G401.6 (cell line): ENCODE measurements around the gene GPSM1.

Experiments used
- FAIRE-seq: peaks from 2 replicates; lab custom pipeline; 2012; peaks lifted over from hg19 to GRCh38; lab: Jason Lieb, UNC

The GPSM1 gene

DNA sequence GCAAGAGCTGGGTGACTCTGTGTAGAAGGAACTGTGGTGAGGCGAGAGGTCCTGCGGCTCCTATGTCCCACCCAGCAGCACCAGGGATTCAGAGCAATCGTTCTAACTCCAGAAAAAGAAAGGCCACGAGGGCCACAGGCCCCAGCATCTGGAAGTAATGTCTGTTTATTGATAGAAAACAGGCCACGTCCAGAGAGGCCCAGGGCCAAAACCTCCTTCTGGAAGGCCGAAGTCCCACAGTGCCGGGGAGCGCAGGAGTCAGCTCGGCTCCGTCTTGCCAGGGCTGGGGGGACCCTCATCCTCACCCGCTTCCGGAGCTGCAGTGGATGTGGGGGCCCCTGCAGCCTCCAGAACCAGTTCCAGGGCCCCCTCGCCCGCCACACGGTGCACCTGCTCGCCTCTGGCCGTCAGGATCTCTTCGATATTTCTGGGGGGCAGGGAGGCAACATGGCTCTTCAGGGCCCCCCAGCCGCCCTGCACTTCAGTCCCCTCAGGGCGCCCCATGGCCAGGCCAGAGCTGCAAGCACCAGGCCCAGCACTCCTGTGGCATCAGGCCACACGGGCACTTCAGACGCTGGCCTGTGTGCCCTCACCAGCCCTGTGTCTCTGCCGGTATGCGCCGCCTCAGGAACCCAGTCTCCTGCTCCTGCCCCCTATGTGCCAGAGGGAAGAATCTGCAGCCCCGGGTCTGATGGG is 34.6 kb downstream of the GPSM1 start:
- FAIRE-seq: no peak

DNA sequence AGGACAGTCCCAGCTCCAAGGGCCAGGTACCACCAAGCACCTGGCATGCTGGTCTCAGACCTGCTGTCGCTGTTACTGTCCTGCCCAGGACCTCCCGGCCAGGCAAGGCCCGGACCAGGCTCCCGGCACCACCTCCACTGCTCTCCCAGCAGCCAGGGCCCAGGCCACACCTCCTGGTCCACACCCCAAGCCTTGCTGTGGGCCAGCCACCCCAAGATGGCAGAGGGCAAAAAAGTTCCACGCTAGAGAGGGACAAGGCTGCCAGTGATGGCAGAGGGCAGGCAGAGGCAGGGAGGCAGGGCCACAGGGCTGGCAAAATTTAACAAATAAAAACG is 35.1 kb downstream of the GPSM1 start:
- no peak for FAIRE-seq

DNA sequence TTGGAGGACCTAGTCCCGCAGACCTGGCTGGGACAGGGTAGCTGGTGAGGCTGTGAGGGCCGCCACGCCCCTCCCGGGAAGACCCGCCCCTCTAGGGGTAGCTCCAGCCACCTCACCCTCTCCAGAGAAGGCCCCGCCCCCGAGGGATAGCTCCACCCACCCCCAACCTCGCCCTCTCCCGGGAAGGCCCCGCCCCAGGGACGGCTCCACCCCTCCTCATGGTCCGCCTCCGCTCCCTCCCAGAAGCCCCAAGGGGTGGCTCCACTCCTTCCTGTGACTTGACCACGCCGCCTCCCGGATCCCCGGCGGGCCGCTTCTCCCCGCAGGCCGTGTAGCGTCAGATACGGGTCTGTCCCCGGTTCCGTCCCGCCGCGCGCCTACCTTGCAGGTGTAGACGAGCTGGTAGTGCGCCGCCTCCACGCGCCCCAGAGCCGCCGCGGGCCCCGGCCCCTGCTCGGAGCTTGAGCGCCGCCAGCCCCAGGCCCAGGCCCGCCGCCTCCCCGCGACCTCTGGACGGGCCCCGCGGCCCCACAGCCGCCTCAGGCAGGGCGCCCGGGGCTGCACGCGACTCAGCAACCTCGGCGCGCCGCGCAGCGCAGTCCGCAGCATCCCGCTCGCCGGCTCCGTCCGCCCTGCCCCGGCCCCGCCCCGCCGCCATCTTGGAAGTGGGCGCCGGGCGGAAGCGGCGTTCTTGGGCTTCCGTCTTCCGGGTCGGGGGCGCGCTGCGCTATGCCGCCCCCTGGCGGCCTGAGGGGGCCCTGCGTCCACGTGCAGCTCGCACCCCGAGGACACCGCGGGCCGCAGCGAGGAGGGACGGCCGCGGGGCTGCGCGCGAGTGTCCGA is 36.0 kb downstream of the GPSM1 start, which contains the start of gene DNLZ:
Gene DNLZ (minus strand): TSS at position 639 of the 843 bp plus-strand sequence. CDS start 30 bp downstream, at position 609.
- peak; percentile 89 for FAIRE-seq

- no peak for FAIRE-seq
Measured at GRCh38 chr9:136363949-136364748, 36.8 kb downstream of the GPSM1 start.

DNA sequence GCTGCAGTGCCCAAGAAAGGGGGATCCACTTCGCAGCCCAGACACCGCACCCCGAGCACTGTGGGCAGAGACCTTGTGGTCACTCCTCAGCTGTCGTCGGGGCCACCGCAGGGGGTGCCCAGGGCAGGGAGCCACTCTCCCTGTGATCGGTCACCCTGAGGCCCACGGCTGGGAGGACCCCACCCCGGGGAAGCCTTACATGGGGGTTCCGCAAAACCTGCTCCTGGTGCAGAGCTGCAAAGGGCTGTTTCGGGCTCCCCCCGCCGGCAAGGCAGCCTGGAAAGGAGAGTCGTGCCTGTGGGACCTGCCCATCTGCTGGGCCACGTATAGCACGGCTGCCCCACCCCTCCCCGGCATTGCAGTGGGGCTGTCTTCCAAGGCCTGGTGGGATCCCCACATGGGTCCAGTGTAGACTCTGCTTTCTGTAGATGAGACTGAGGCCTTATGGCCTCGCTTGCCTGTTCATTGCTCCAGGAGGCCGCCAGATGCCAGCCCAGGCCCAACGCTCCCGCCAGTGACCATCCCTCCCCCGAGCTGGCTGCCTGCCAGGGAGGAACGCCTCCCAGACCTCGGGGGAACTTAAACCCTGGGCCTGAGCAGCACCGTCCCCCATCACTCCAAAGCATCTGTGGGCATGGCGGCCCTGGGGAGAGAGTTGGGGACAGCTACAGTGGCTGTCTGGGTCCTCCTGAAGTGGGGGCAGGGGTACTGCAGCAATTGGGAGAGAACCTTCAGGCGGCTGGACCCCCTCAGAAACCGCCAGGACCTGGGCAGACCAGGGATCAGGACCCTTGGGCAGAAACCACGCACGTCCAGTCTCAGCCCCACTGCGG is 37.8 kb downstream of the GPSM1 start:
- FAIRE-seq: no peak

DNA sequence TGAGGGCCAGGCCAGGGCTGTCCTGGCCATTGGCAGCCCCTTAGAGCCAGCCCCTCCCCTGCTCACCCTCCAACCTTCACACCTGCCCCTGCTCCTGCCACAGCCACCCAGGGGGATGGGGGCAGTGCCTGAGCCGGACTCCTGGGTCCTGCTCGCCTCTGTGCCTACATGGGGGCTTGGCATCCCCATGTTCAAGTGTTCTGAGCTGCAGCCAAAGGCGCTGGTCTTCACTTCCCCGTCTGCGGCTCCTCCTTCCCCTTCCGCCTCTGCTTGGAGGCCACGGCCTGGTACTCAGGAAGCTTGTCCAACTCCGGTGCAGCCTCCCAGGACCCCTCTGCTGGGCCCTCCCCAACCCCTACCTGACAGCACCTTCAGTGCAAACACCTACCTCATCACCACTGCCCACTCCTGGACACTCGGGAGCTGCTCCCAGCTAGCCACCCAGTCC is 38.5 kb downstream of the GPSM1 start:
- no peak for FAIRE-seq

GRCh38 chr9:136366826-136367225 is 39.5 kb downstream of the GPSM1 start:
- FAIRE-seq: no peak

DNA sequence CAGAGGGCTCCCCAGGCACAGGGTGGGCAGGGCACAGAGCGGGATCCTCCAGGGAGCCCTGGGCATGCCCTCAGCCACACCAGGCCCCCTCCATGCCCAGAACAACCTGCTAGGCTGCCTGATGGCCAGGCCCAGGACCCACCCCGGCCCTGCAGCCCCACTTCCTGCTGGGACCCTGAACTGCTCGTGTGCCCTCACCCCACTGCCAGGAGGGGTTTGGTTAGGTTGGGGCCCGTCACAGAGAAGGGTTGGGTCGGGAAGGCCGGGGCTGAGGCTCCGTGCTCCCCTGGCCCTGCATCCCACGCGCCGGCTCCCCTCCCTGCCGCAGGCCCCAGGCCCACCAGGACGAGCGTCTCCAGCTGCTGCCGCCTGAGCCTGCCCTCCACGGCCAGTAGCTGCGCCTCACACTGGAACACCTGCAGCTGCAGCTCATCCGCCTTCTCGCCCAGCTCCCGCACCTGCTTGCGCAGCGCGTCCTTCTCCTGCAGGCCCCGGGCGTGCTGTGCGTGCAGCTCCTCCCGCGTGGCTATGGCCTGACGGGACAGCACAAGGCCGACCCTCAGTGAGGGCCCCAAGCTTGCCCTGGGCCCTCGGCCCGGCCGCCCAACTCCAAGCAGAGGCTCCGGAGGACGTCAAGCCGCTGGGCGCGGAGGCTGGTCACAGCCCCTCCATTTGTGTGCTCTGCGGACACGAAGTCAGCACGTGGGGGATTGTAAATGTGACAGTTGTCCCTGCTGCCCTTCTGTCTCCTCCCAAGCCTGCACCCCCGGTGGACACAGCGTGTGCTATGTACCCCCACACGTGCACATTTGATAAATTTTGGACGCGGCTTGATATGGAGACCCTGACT is 40.2 kb downstream of the GPSM1 start:
- no peak for FAIRE-seq

GRCh38 chr9:136368190-136368589 is 40.9 kb downstream of the GPSM1 start:
- no peak for FAIRE-seq

DNA sequence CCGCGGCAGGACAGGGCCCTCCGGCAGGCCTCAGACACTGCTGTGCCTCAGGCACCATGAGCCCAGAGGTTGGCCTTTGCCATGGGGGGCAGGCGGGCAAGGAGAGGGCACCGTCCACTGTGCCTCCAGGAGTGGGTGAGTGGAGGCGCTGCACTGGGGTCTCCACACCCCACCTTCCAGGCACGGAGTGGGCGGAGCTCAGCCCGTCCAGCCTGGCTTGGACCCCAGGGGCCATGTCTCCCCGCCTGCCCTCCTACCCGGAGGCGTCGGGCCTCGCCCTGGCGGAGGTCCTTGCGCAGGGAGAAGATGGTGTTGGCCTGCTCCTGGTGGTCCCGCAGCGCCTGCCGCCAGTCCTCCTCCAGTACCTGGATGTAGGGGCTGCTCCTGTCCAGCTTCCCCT is 42.7 kb downstream of the GPSM1 start:
- FAIRE-seq: no peak

DNA sequence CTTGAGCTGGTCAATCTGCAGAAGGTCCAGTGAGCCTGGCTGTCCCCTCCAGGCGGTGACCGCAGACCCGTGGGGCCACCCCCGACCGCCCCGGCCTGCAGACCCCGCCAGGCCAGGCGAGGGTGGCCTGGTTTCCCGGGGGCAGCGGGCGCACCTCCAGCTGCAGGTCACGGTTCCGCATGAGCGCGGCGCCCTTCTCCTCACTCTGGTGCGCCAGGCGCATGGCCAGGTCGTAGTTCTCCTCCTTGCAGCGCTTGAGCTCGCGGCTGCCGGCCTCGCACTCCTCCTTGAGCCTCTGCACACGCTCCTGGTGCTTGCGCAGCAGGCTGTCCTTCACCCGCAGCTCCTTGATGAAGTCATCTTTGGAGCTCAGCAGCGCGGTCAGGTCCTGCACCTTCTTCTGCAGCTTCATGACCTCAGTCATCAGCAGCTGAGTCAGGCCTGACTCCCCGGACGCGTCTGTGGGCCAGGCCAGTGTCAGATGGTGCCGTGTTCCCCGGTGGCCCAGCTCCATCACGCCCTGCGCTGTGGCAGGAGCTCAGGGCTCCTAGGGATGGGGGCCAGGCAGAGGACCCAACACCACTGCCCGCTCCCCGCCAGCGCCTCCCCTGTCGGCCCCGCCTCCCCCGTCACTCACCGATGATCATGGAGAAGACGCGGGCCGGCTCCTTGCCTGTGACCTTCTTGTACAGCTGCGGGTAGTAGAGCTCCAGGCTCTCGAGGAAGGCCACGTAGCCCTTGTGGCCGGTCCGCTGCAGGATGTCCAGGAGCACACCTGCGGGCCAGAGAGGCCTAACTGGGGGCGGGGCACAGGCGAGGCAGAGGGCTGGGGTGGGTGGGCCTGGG is 43.6 kb downstream of the GPSM1 start:
- no peak for FAIRE-seq

DNA sequence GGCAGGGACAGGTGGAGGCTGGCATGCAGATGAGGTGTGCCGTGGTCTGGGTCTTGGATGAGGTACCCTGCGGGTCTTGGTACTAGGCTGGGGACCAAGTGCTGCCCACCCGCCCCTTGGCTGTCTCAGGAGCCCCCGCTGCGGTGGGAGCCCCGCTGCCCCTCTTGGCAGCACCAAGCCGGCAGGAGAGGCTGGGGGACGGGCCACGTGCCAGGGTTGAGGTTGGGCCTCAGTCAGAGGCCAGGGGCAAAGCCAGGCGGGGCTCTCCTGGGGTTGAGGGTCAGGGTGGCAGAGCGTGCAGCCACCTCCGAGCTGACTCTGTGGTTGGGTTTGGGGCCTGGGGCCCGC is 44.2 kb downstream of the GPSM1 start:
- FAIRE-seq: no peak

DNA sequence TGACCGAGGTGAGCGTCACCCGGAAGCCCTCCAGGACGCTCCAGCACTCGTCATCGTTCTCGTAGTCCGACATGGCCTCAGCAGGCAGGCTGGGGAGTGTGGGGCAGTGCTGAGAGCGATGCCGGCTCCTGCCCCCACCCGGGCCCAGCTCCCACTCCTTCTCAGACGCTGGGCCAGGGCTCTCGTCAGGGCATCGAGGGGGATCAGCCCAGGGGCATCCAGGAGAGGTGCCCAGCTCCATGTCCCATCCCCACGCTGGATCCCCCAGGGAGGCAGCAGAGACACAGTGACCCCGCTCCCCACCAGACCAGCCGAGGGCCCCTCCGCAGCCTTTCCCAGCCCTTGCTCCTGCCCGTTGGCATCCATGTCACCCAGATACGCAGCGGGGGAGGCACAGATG is 44.7 kb downstream of the GPSM1 start:
- FAIRE-seq: no peak

- no peak for FAIRE-seq
Measured at GRCh38 chr9:136372561-136373299, 45.4 kb downstream of the GPSM1 start.

DNA sequence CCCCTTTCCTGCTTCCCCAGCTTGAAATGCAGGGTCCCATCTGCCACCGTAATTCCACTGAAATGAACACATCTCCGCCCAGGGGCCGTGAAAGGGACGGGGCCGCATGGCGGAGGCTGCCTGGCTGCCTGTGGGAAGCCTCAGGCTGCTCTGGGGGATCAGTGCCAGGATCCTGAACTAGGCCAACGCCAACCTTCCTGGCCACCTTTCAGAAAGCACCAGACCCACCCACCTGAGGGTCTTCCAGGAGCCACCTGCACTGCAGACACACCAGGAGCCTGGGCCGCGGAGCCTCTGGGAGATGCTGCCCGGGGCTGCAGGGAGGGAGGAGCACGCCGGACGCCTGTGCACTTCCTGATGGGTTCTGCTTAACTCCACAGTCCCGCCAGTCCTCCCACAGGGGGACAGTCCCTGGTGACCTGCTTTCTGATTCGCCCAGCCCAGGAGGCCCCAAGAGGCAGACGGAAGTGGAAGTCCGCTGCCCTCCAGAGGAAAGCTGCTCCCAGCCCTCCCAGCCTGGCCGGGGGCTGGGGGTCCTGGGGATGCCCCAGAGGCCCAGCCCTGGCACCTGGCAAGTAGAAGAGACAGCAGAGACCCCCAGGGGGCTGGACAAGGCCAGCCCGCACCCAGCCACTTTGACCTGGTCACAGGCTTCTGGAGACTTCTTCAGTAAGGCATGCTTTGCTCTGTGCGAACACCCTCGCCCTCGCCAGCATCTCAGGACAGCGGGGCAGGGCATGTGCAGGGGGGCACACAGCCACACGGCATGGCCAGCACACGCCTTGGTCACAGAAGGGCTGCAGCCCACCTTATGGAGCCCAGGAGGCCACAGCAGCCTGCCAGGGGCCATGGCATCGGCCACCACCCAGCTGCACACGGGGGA is 46.2 kb downstream of the GPSM1 start, which contains the start of gene CARD9:
Gene CARD9 (minus strand): TSS at position 370 of the 883 bp plus-strand sequence. CDS start 1,591 bp downstream, outside the sequence.
- no peak for FAIRE-seq

DNA sequence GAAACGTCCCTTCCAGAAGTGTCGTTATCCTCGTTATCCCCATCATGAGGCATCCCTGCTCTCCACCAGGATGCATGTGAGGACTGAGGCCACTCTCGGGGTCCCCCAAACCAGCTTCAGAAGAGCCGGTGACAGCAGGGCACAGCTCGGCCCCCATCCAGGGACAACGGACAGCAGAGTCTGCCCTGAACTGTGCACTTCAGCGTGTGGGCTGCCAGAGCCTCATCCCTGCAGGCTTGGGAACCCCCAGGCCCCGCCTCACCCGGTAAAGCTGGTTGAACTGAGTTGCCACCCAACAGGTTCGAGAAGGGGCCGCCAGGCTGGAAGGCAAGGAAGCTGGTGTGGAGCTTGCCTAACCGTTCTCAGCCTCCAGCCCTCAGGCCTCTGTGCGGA is 46.8 kb downstream of the GPSM1 start:
- FAIRE-seq: no peak

DNA sequence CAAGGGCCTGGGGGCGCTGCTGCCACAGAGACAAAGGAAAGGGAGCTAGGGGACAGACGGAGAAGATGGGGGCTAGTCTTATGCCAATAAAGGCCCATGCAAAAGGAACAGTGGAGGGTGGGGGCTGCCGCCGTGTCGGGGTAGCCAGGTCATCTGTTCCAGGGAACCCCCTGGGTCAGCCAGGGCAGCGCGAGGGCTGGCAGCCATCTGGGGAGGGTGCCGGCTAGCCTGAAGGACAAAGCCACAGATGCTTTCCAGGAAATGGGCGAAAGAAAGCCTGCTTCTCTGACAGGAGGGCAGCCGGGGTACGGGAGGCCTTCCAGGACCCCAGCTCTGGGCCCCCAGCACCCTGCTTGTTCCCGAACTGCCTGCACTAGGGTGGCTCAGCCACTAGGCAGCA is 47.8 kb downstream of the GPSM1 start:
- FAIRE-seq: no peak

DNA sequence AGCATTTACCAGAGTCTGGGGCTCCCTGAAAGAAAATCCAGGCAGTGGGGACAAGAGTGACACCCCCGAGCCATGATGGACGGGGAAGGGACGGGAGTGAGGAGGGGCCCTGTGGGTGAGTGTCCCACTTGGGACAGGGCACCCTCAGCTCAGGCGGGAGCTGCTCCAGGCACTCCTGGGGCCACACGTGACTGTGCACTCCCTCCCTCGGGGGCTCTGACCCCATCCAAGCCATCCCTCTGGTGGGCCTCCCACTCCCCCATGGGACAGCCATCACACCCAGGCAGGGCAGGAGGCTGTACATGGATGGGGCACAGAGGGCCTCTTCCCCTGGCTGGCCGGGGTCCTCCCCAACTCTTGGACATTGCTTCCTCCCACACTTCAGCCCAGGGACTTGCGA is 49.1 kb downstream of the GPSM1 start:
- FAIRE-seq: no peak
